Measurements from ENCODE around the gene LRP8. TPM values are rescaled to one million over a fixed set of nuclear protein-coding genes. Genes with fewer than 3 reads are reported as not detected.

Gene LRP8
- total and polyA plus RNA-seq, 9 of the 15 experiments (the other 6 are each of a cell fraction or from before 2014, with no cell fraction given): 7.1 to 56.1 (median 31.3) TPM

DNA sequence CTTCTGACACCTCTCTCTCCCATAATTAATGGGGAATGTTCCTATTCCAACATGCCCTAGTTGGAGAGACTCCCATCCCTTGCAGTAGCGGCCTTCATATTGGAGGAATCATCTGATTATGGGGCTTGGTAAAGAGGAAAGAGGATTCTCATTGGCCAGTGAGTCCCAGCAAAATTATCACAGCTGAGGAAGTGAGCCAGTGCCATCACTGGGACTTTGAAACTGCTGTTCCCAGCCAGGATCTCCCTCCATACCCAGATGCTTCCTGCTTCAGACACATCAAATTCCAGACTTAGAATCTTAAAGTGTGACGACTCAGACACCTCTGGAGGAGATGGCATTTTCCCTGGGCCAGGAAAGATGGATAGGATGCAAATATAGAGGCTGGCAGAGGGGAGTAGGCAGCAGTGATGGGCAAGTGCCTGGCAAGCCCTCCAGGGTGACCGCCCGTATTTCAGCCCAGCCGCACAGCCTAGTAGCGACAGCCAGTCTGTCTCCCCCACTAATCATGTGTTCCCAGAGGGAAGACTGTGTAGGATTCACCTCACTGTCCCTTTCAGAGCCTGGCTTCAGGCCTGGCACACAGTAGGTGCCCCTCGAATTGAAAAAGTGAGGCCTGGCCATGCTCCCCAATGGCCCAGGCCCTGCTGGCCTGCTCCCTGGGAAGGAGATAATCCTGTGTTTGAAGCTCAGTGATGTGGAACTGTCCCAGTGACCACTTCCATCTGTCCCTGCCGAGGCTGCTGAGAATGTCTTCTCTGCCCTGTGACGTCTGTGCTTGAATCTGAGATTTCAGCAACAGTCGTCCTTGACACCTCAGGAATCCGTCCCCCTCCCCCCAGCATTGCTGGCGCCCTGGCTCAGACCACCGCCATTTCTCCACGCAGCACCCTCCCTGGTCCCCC is 48.3 kb downstream of the LRP8 start:
- DNase-seq (ENCODE audit: extremely low read depth in 1 of 4, low spot score in 3 of 4) (no peak), ATAC-seq (no peak), FAIRE-seq (no peak)
- POLR2A ChIA-PET: interaction anchor here (0.6 to 1.2 kb wide), 6 partner anchors 10 to 182 kb away, joined by 3 to 4 read pairs (median 3); no protein-coding TSS in a partner anchor
- no peak overlapping the region for H3K9ac ChIP-seq (ENCODE audit: insufficient read depth in 1 of 2, low read depth in 2 of 2, low read length in 2 of 2)
- in situ Hi-C loops (cut with MboI) (loop anchor here (5.0 kb wide), 1 partner anchor 113 kb away; no protein-coding TSS in a partner anchor), intact Hi-C loops (cut with micrococcal nuclease) (no loop called here)
- H3K27me3 ChIP-seq (ENCODE audit: control insufficient read depth in 2 of 2, insufficient read depth in 2 of 2, low read length in 2 of 2): no peaks in the 10 kb centered on the region
- no peak overlapping the region for H3K4me2 ChIP-seq (ENCODE audit: insufficient read depth, low read length)
- H2AFZ ChIP-seq (ENCODE audit: low read depth, low read length): no peak overlapping the region
- no peaks in the 10 kb centered on the region for H3K79me2 ChIP-seq (ENCODE audit: control insufficient read depth, insufficient read depth, low read length)
- H3K9me3 ChIP-seq (replicated peaks; ENCODE audit: control insufficient read depth, insufficient read depth, low read depth, low read length): no peaks in the 10 kb centered on the region
- H3K27ac ChIP-seq (ENCODE audit: extremely low read depth, low read depth, low read length): no peak overlapping the region
- H4K20me1 ChIP-seq (replicated peaks; ENCODE audit: control insufficient read depth, insufficient read depth, low read length): peaks cover 12% of the 10 kb centered on the region; the same call in 1 of the 2 replicates
- CTCF ChIA-PET (ENCODE audit: low intra/inter-chr PET ratio): interaction anchor here (0.7 to 5.9 kb wide), 4 partner anchors 102 to 475 kb away, joined by 3 to 123 read pairs (median 4); no protein-coding TSS in a partner anchor
- no peak for TF ChIP-seq NUFIP1 (IDR thresholded peaks at IDR 0.05; ENCODE audit: partially characterized antibody)
- TF ChIP-seq USF1 (CRISPR knock-in tag; IDR thresholded peaks at IDR 0.05): no peak
- 76% methylated on average over 14 of the region's 14 CpGs for WGBS (ENCODE audit: insufficient coverage, low coverage, missing lambda C conversion rate)
- no peak overlapping the region for H3K4me3 ChIP-seq
- no peaks in the 10 kb centered on the region for H3K9me1 ChIP-seq (ENCODE audit: control insufficient read depth, insufficient read depth, low read length)
- H3K36me3 ChIP-seq (ENCODE audit: control insufficient read depth, insufficient read depth, low read length): peaks cover 83% of the 10 kb centered on the region
- 0 out of 5 replicates have a peak, but pooled peaks cover 0 to 2% of the 10 kb centered on the region in 2 experiments for H3K4me1 ChIP-seq (replicated peaks in 1 of 2; ENCODE audit: control insufficient read depth in 2 of 2, insufficient read depth in 2 of 2, low read length in 2 of 2)
- BruUV-seq (replicated peaks): no TSS peak

Data from K562 (cell line).